Transverse colon (tissue), 4 donors: ENCODE results near the gene CHD6. TPM values are rescaled to one million over a fixed set of nuclear protein-coding genes. Genes with fewer than 3 reads are reported as not detected.
A peak's percentile ranks its signal among the peaks of the same experiment; 100 is the strongest.

Experiments
- DNase-seq: peaks from one replicate; pipeline ENCODE4 v3.0.0-alpha.2; 2019
- H3K27ac ChIP-seq, 4 donors: fragments of 200-600 bp; sonication (generic); 2 replicates each; pipeline ENCODE4 v1.5.1; 2016 to 2018; ENCODE audit warnings: inconsistent platforms in 4 of 4
- H3K27me3 ChIP-seq: fragments of 200-600 bp; sonication (generic); 2 replicates; pipeline ENCODE4 v1.5.1; 2017; ENCODE audit warnings: inconsistent platforms
- H3K36me3 ChIP-seq, 4 donors: fragments of 200-600 bp; sonication (generic); 2 replicates each; pipeline ENCODE4 v1.5.1; 2017 to 2019; ENCODE audit warnings: inconsistent platforms in 4 of 4
- H3K4me1 ChIP-seq, 4 donors: fragments of 200-600 bp; sonication (generic); 2 replicates each; pipeline ENCODE4 v1.5.1; 2017 to 2020; ENCODE audit warnings: inconsistent platforms in 4 of 4
- H3K4me3 ChIP-seq, 4 donors: fragments of 200-600 bp; sonication (generic); 1 replicate in 1 of 4; 2 replicates in 3 of 4; pipeline versions ENCODE4 v1.5.1 to v1.6.1; 2017 to 2019; ENCODE audit warnings: inconsistent platforms in 4 of 4
- H3K9me3 ChIP-seq, 2 donors: fragments of 200-600 bp; sonication (generic); 2 replicates each; pipeline ENCODE4 v1.5.1; 2017 to 2019; ENCODE audit warnings: inconsistent platforms in 2 of 2
- EP300 ChIP-seq: sonication (generic); formaldehyde crosslinking; IDR thresholded peaks from one replicate; pipeline ENCODE4 v1.6.1; 2017; ENCODE audit warnings: antibody characterized with exemption, low read depth
- POLR2A ChIP-seq: fragments of 450-650 bp; IDR thresholded peaks from one replicate; pipeline ENCODE4 v1.6.1; 2016; ENCODE audit warnings: antibody characterized with exemption, mild to moderate bottlenecking, moderate library complexity
- POLR2AphosphoS5 ChIP-seq, 3 donors: sonication (generic); formaldehyde crosslinking; IDR thresholded peaks; one replicate each; pipeline ENCODE4 v1.6.1; 2016; ENCODE audit warnings: antibody characterized with exemption in 3 of 3
- WGBS, 2 donors: methylation state at CpG; one replicate each; pipeline ENCODE4 v1.1.5; 2018; ENCODE audit warnings: low coverage in 1 of 2; 5-methylcytosine and 5-hydroxymethylcytosine counted together
- in situ Hi-C, 4 donors: fragments of 200-750 bp; cut with MboI; loops; one replicate each; pipeline versions ENCODE4 v1.15.0 to v1.15.1; 2017; ENCODE audit warnings: low sequenced_read_pairs in 3 of 4, low pct_ligation_motif_present in 1 of 4, low pct_unique_long_range_greater_than_20kb in 1 of 4
- intact Hi-C: fragments of 100-400 bp; cut with DNase I; formaldehyde crosslinking; loops from one replicate; pipeline ENCODE4 v1.15.1; 2023; ENCODE audit warnings: low total_unique reads
- total RNA-seq, 4 donors: library from RNA; depleted of rRNA; stranded (reverse); fragments of >200 nt; gene quantifications; one replicate each; pipeline ENCODE4 v1.1.0, GENCODE V29; 2016
- TF ChIP-seq, protein P1 (sequence below), 5 experiments: fragments of 200-600 bp in 3 of 5; fragments of 450-650 bp in 2 of 5; sonication (generic) in 3 of 5; IDR thresholded peaks; 1 replicate in 2 of 5; 2 replicates in 3 of 5; pipeline ENCODE4 v1.5.1; 2016 to 2017; ENCODE audit warnings: antibody characterized with exemption in 5 of 5, inconsistent platforms in 3 of 5, mild to moderate bottlenecking in 2 of 5, moderate library complexity in 1 of 5

CHD6 gene
- total RNA-seq, 4 donors from 2014 or later: 27.3 to 42.1 (median 27.9) TPM

DNA sequence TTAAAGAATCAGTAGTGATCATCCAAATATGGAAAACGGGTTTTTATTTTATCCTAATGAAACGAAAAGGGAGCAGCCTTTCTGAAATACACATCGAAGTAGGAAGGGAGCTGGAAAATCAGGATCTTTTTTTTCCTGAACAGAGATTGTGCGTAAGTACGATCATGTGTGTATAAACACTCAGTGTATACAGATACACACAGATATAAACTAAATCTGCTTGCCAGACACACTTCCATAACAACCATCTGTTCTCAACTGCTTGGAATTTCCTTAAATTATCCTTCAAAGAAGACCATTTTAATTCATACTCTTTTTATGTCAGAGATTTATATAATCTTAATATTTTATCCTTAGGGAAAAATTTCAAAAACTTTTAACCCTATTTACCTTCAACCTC is 110.7 kb downstream of the CHD6 start:
- no peaks in the 10 kb centered on the region for H3K36me3 ChIP-seq
- peaks cover 26 to 48% (median 45%) of the 10 kb centered on the region in 4 donors for H3K4me1 ChIP-seq
- intact Hi-C loops: no loop called here
- TF ChIP-seq, protein P1, sequence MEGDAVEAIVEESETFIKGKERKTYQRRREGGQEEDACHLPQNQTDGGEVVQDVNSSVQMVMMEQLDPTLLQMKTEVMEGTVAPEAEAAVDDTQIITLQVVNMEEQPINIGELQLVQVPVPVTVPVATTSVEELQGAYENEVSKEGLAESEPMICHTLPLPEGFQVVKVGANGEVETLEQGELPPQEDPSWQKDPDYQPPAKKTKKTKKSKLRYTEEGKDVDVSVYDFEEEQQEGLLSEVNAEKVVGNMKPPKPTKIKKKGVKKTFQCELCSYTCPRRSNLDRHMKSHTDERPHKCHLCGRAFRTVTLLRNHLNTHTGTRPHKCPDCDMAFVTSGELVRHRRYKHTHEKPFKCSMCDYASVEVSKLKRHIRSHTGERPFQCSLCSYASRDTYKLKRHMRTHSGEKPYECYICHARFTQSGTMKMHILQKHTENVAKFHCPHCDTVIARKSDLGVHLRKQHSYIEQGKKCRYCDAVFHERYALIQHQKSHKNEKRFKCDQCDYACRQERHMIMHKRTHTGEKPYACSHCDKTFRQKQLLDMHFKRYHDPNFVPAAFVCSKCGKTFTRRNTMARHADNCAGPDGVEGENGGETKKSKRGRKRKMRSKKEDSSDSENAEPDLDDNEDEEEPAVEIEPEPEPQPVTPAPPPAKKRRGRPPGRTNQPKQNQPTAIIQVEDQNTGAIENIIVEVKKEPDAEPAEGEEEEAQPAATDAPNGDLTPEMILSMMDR (IDR thresholded peaks at IDR 0.05): no peak
- H3K27ac ChIP-seq: peak overlapping the region in 2 of 4 donors; percentile 59 to 75
- no peak for DNase-seq
- no peak overlapping the region for H3K4me3 ChIP-seq
- WGBS, 2 donors: 48 to 67% methylated on average over 5 of the region's 5 CpGs
- in situ Hi-C loops: no loop called here
- no peaks in the 10 kb centered on the region for H3K9me3 ChIP-seq
- no peaks in the 10 kb centered on the region for H3K27me3 ChIP-seq

DNA sequence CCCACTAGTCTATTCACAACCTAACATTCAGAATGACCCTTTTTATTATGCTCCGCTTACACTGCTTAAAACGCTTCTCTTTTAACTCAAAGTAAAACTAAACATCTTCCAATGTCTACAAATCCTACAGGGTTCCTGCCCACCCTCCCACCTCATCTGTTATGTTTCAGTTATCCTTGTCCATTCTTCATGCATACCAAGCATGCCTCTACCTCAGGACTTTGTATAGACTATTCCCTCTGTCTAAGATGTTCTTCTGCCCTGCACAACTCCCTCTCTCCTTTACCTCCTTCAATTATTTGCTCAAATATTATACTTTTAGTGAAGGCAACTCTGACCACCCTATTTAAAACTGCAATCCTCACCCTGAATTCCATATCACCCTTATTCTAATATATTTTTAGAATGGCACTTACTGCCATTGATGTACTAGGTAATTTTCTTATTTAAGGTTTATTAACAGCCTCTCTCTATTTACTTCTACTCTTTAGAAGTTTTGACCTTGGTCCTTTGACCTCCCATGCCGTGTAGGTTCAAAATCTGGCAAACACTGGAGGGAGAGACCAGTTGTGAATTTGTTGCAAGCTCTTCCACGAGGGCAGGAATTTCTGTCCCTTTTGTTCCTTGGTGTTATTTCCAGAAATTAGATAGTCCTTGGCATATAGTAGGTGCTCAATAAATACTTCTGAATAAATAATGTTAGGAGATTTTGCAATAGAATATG is 111.8 kb downstream of the CHD6 start:
- Histone ChIP-seq H3K4me1 (peaks cover 25 to 45% (median 44%) of the 10 kb centered on the region in 4 donors), H3K27me3 (no peaks in the 10 kb centered on the region), H3K4me3 (no peak overlapping the region), H3K9me3 (no peaks in the 10 kb centered on the region), H3K36me3 (no peaks in the 10 kb centered on the region), H3K27ac (no peak overlapping the region)
- TF ChIP-seq POLR2A: no peak
- no peak for TF ChIP-seq POLR2AphosphoS5 (IDR thresholded peaks at IDR 0.05)
- TF ChIP-seq EP300: no peak
- TF ChIP-seq, protein P1 (IDR thresholded peaks at IDR 0.05): no peak
- in situ Hi-C loops (no loop called here), intact Hi-C loops (no loop called here)
- WGBS, 2 donors: 92 to 93% methylated on average over 4 of the region's 4 CpGs
- DNase-seq: no peak

DNA sequence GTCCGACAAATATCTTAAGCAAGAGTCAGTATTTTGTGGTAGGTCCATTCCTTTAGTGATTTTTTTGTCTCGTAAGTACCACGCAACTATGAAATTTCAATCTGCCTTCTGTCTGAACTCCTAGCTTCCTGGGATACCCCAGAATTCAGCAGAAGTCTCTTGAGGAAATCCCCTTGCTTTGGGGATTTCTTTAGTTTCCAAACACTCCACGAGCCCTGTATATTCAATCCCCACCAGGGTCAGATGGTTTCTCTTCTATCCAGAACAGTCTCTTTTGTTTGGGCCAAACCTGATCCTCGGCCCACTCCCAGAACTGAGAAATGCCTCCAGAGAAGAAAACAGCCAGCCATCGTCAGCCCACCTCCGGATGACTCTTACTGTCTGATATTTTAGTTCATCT is 113.0 kb downstream of the CHD6 start:
- WGBS, 2 donors: 91 to 100% methylated on average over 4 to 7 of the region's 7 CpGs
- in situ Hi-C loops: no loop called here
- no peak overlapping the region for H3K4me3 ChIP-seq
- H3K27me3 ChIP-seq: no peaks in the 10 kb centered on the region
- H3K9me3 ChIP-seq: no peaks in the 10 kb centered on the region
- intact Hi-C loops: no loop called here
- TF ChIP-seq EP300 (no peak), POLR2A (no peak), POLR2AphosphoS5 (IDR thresholded peaks at IDR 0.05) (no peak)
- TF ChIP-seq, protein P1 (IDR thresholded peaks at IDR 0.05): no peak
- H3K27ac ChIP-seq: no peak overlapping the region
- peaks cover 14 to 44% (median 34%) of the 10 kb centered on the region in 4 donors for H3K4me1 ChIP-seq
- no peaks in the 10 kb centered on the region for H3K36me3 ChIP-seq
- DNase-seq: no peak

DNA sequence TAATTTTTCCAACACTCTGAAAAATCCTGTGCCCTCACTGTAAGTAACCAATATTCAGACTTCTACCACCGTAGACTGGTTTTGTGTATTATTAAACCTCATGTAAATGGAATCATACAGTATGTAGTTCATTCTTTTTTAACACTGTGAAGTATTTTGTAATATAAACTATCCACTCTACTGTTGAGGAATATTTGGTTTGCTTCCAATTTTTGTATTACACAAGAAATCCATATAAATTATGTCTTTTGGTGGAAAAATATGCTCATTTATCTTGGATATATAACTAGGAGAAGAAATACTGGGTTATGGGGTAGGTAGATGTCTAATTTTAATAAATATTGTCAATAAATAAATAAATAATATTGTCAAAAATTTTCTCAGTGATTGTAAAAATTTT is 116.8 kb downstream of the CHD6 start:
- WGBS, 2 donors: 40 to 47% methylated on average over 1 of the region's 1 CpG
- in situ Hi-C loops (no loop called here), intact Hi-C loops (no loop called here)
- Histone ChIP-seq H3K4me1 (peaks cover 0 to 14% (median 4%) of the 10 kb centered on the region in 4 donors), H3K4me3 (no peak overlapping the region), H3K27me3 (no peaks in the 10 kb centered on the region), H3K36me3 (peaks cover 0 to 14% (median 1%) of the 10 kb centered on the region in 4 donors), H3K27ac (no peak overlapping the region), H3K9me3 (no peaks in the 10 kb centered on the region)
- no peak for DNase-seq
- no peak for TF ChIP-seq EP300
- TF ChIP-seq, protein P1 (IDR thresholded peaks at IDR 0.05): no peak
- TF ChIP-seq POLR2AphosphoS5 (IDR thresholded peaks at IDR 0.05): no peak
- no peak for TF ChIP-seq POLR2A
